HG03432 (cell line): ENCODE measurements around the gene ARID1B.

Experiments used
- ATAC-seq: cut with Tn5 transposase; IDR thresholded peaks from one replicate; pipeline ENCODE4 v1.9.1; 2021; ENCODE audit warnings: mild to moderate bottlenecking, moderate library complexity; ENCODE audit not compliant: unreplicated experiment

The ARID1B gene

DNA sequence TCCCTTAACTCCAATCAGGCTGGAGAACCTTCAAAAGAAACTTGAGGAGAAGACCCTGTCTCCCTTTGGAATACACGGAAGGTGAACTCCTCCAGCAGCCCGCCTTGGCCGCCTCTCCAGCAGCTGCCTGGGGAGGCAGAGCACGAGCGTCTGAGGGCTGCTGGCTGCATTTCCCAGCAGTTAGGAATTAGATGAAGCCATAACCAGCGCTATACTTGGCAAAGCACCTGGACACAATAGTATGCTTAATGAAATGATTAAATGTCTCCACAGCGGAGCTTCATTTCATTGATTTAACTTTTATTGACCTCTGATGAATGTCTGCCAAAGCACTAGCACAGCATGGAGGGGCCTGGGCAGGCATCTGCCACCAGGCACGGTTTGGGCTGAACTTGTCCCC is 472.6 kb downstream of the ARID1B start:
- no peak for ATAC-seq

DNA sequence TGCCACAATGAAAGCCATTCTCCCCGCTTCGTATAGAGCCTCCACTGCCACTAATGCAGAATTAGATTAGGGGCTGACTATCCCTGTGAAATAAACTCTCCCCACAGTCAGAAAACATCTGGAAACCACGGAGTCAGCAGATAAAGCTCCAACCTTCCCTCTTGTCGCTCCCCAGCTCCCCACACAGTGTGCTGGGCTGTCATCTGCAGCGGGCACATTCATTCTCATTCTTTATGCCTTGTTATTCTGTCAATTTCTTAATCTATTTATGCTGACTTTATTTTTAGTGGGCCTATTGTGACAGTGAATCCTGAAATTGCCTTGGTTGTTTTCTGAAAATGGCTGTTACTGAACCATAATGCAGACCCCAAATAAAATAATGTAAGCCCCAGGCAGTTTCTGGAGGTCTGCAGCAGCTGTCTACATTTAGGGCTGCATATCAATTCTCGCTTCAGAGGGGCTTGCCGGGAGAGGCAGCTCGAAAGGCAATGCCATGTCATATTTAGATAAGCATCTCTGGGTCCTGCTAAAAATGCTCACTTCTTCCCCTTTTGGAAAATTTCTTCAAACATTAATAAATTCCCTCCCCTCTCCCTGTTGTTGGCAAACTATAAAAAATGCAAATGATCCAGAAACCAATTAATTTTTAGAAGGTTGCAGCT is 474.5 kb downstream of the ARID1B start:
- no peak for ATAC-seq

DNA sequence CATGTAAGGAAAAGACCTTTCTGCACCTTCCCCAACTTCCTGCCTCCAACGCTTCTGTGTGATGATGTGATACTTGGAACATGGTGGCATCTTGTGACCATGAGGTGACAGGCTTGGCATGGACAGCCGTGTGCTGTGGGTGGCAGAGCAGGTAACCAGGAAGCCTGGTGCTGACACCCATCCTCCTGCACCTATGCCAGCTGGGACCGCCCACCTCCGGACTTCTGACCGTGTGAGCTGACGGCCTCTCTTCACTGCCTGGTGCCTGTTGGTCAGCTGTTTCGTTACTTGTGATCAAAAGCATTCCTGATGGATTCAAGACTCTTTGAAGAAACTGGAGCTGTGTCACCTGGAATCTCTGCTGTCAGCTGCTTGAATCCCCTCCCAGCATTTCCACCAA is 475.8 kb downstream of the ARID1B start:
- no peak for ATAC-seq

DNA sequence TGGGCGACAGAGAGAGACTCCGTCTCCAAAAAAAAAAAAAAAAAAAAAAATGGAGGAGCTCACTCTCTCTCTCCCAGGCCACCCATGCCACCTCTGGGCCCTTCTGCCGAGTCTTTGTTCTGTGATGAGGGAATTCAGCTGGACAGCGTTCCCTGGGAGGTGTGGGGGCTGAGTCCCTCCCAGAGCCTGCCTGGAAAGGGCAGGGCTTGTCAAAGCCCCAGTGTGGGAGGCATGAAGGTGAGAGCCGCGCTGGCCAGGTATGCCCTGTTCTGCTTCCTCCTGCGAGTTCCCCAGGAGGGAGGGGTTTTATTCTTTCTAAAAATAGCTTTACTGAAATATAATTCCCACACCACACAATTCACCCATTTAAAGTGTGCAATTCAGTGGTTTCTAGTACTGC is 476.5 kb downstream of the ARID1B start:
- ATAC-seq: no peak

DNA sequence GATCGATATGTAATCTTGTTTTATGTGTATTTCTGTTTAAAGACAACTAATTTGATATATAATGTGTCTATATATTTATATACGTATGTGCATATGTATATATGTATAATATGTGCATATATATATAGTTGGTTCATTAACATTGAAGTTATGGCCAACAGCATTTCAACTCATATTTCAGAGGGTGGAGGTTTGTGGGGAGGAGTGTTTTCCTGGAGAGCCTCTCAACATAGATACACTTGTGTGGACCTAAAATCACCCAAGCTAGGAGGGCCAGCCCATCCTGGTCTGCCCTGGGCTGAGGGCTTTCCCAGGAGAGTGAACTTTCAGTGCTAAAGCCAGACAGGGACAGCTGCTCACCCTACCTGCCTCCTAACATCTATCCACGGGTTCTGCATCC is 477.4 kb downstream of the ARID1B start:
- ATAC-seq: no peak

DNA sequence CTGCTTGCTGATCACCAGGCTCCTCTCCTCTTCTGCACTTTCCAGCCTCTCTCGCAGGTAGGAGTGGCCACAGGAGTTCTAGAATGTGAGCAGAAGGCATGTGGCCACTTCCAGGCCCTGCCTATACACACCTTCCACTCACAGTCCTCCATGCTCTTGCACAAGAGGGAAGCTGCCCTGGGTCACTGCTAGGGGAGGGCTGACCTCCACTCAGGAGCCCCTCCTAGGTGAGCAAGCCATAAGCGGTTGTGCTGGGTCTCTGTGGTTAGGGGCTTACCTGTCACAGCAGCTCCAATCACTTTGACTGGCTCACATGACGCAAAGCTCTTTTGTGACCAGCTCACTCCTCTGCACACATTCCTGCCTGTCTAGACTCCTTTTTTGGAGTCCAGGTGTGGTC is 477.9 kb downstream of the ARID1B start:
- ATAC-seq: no peak

DNA sequence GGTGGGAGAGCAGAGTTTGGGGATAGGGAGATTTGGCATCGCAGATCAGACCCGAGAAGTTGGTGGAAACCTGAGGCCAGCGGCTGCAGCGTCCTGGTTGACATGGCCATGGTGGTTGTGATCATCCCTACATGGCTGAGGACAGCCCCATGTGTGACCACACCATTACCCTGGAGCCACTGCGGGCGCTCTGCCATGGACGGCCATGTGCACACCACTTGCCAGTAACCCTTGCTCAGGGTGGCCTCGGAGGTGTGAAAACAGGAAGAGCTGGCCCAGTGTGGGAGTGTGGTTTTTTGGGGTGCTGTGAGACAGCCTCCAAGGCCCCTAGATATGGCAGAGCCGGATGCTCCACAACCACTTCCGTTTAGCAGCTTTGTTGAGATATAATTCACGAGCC is 481.7 kb downstream of the ARID1B start:
- no peak for ATAC-seq

DNA sequence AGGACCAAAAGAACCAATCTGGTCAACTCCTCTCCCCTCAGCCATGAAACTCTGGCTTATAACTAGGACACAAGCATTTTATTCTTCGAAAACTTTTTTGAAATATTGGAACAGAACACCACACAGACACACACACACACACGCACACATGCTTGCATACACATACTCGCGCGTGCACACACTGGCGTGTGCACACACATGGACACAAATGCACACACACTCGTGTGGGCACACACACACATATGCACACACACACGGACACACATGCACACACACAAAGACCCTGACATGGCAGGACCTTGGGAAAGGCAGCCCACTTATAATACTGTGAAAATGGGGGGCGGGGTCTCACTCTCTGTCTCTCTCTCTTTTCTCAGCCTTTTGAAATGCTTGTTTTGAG is 482.3 kb downstream of the ARID1B start:
- no peak for ATAC-seq
